Skin of body (tissue), 3 donors: ENCODE measurements around the gene CDKL2. TPM values are rescaled to one million over a fixed set of nuclear protein-coding genes. Genes with fewer than 3 reads are reported as not detected.
"Not testable (repeated sequence)": the region's sequence is repeated elsewhere in the genome, so short reads cannot be mapped to it uniquely, and the experiment has no call there.

Source experiments
- DNase-seq: peaks from one replicate; lab custom pipeline; 2025; lab: John Stamatoyannopoulos, UW
- small RNA-seq: library from RNA; depleted of rRNA; stranded (forward); fragments of <200 nt; gene quantifications from one replicate; pipeline ENCODE3, GENCODE V24; 2014; ENCODE audit warnings: low replicate concordance
- total RNA-seq: library from RNA; depleted of rRNA; stranded (reverse); fragments of >200 nt; gene quantifications from one replicate; pipeline ENCODE4 v1.2.3, GENCODE V29; 2014

CDKL2 gene
- total RNA-seq, 1 donor from 2014 or later = 0.49 TPM

GRCh38 chr4:75555294-75556164, 74.8 kb downstream of the CDKL2 start, which contains the start of gene ODAPH:
TSS of gene ODAPH (plus strand) at chr4:75556066. CDS start at chr4:75556083, 17 bp downstream.
- no peak for DNase-seq

GRCh38 chr4:75552452-75552851, 77.9 kb downstream of the CDKL2 start:
- DNase-seq = no peak

GRCh38 chr4:75549019-75549418, 81.3 kb downstream of the CDKL2 start:
- DNase-seq = no peak

GRCh38 chr4:75547647-75548387, 82.5 kb downstream of the CDKL2 start:
- DNase-seq = no peak

- DNase-seq = no peak
These were observed 84.8 kb downstream of the CDKL2 start for GRCh38 chr4:75545526-75545925.

GRCh38 chr4:75544870-75545269, 85.5 kb downstream of the CDKL2 start:
- DNase-seq = no peak

- DNase-seq = not testable (repeated sequence)
These were observed 86.1 kb downstream of the CDKL2 start for GRCh38 chr4:75544220-75544619.

GRCh38 chr4:75542824-75543223, 87.5 kb downstream of the CDKL2 start:
- DNase-seq = no peak

- not testable (repeated sequence) for DNase-seq
These were observed 93.0 kb downstream of the CDKL2 start for GRCh38 chr4:75537308-75537707.

GRCh38 chr4:75533926-75534325, 96.4 kb downstream of the CDKL2 start:
- DNase-seq = not testable (repeated sequence)

- not testable (repeated sequence) for DNase-seq
These were observed 96.9 kb downstream of the CDKL2 start for GRCh38 chr4:75533339-75533887.

GRCh38 chr4:75531536-75532143, 98.7 kb downstream of the CDKL2 start:
- DNase-seq = not testable (repeated sequence)

GRCh38 chr4:75530556-75531322, 99.6 kb downstream of the CDKL2 start:
- DNase-seq = no peak

Small RNA genes within 50 kb of the gene (small RNA-seq; reads per million reads assigned to genes)
- not detected for gene RF00019

Other genes starting within 250 kb of the CDKL2 start
- gene RCHY1, start 116.1 kb downstream of the CDKL2 start, total RNA-seq = 39.3 TPM
- 18.1 TPM for gene THAP6, start 116.1 kb downstream of the CDKL2 start, total RNA-seq
- not detected for gene ODAPH, start 74.5 kb downstream of the CDKL2 start, total RNA-seq
- gene G3BP2, start 42.9 kb upstream of the CDKL2 start, total RNA-seq = 103 TPM
- gene USO1, start 94.0 kb upstream of the CDKL2 start, total RNA-seq = 104 TPM